Activated CD8-positive, alpha-beta T cell treated with anti-CD3 and anti-CD28 coated beads for 36 hours (primary cell): ENCODE results near the gene PRR14. TPM values are rescaled to one million over a fixed set of nuclear protein-coding genes. Genes with fewer than 3 reads are reported as not detected.
"Not testable (repeated sequence)": the region's sequence is repeated elsewhere in the genome, so short reads cannot be mapped to it uniquely, and the experiment has no call there.

Experiments
- ATAC-seq: fragments of 200-7000 bp; cut with Tn5 transposase; one replicate; pipeline ENCODE4 v1.10.0; 2021; ENCODE audit warnings: mild to moderate bottlenecking, moderate library complexity
- CTCF ChIA-PET: fragments of 350-600 bp; sonication (Branson Sonifier 250); formaldehyde crosslinking; loops from one replicate; lab custom pipeline; 2021; ENCODE audit warnings: antibody characterized with exemption; lab: Charles Lee
- POLR2A ChIA-PET: fragments of 350-600 bp; sonication (Branson Sonifier 250); formaldehyde crosslinking; loops from one replicate; lab custom pipeline; 2021; ENCODE audit warnings: antibody characterized with exemption; lab: Charles Lee
- DNase-seq: peaks from one replicate; pipeline ENCODE4 v3.0.0-alpha.2; 2020
- H3K27ac Mint-ChIP-seq: one replicate; pipeline ENCODE4 v1.8.0; 2021; ENCODE audit warnings: mild to moderate bottlenecking, mixed read lengths
- H3K27me3 Mint-ChIP-seq: one replicate; pipeline ENCODE4 v1.8.0; 2021; ENCODE audit warnings: mixed read lengths
- H3K36me3 Mint-ChIP-seq: one replicate; pipeline ENCODE4 v1.8.0; 2021; ENCODE audit warnings: low read depth, mixed read lengths
- H3K4me1 Mint-ChIP-seq: one replicate; pipeline ENCODE4 v1.8.0; 2021; ENCODE audit warnings: low read depth, mixed read lengths
- H3K4me3 Mint-ChIP-seq: one replicate; pipeline ENCODE4 v1.8.0; 2021; ENCODE audit warnings: mild to moderate bottlenecking, moderate library complexity, mixed read lengths
- H3K9me3 Mint-ChIP-seq: one replicate; pipeline ENCODE4 v1.8.0; 2021; ENCODE audit warnings: mixed read lengths
- CTCF ChIP-seq: fragments of 200-600 bp; IDR thresholded peaks from one replicate; pipeline ENCODE4 v1.8.0; 2022; ENCODE audit warnings: antibody characterized with exemption, mild to moderate bottlenecking
- intact Hi-C: fragments of 100-400 bp; cut with micrococcal nuclease; formaldehyde crosslinking; loops from one replicate; pipeline ENCODE4 v1.10.0; 2022
- total RNA-seq, 2 experiments: library from RNA; stranded (reverse); gene quantifications; one replicate each; pipeline ENCODE4 v1.2.3, GENCODE V29; 2021

The PRR14 gene
- total RNA-seq, 2 experiments from 2014 or later: 74.0 to 76.6 TPM

GRCh38 chr16:30688701-30689100 is 37.9 kb downstream of the PRR14 start:
- ChIA-PET POLR2A (interaction anchor here (1.5 kb wide), 1 partner anchor 23 kb away, joined by 3 read pairs; no protein-coding TSS in a partner anchor), CTCF (interaction anchor here (1.6 to 2.1 kb wide), 2 partner anchors 9 to 28 kb away, joined by 3 to 5 read pairs; no protein-coding TSS in a partner anchor)
- H3K27ac Mint-ChIP-seq: no peak overlapping the region
- H3K9me3 Mint-ChIP-seq: no peaks in the 10 kb centered on the region
- DNase-seq (no peak), ATAC-seq (no peak)
- H3K36me3 Mint-ChIP-seq: no peaks in the 10 kb centered on the region
- intact Hi-C loops: no loop called here
- H3K4me1 Mint-ChIP-seq: peaks cover 6% of the 10 kb centered on the region
- H3K27me3 Mint-ChIP-seq: no peaks in the 10 kb centered on the region
- TF ChIP-seq CTCF: no peak
- no peak overlapping the region for H3K4me3 Mint-ChIP-seq

- no peaks in the 10 kb centered on the region for H3K27me3 Mint-ChIP-seq
- intact Hi-C loops: loop anchor here (10.0 kb wide), 1 partner anchor 233 kb away; the partner anchor contains the start of gene FBXL19
- H3K9me3 Mint-ChIP-seq: no peaks in the 10 kb centered on the region
- DNase-seq: no peak
- no peak for TF ChIP-seq CTCF
- ChIA-PET CTCF (interaction anchor here (1.4 to 4.4 kb wide), 3 partner anchors 25 to 32 kb away, joined by 3 to 67 read pairs (median 25); partner anchors contain the start of gene FBRS), POLR2A (interaction anchor here (0.6 to 3.4 kb wide), 5 partner anchors 18 to 39 kb away, joined by 3 to 11 read pairs (median 3); no protein-coding TSS in a partner anchor)
- ATAC-seq: no peak
- H3K36me3 Mint-ChIP-seq: no peaks in the 10 kb centered on the region
- no peak overlapping the region for H3K27ac Mint-ChIP-seq
- H3K4me1 Mint-ChIP-seq: peaks cover 16% of the 10 kb centered on the region
- H3K4me3 Mint-ChIP-seq: no peak overlapping the region
Measured at GRCh38 chr16:30691907-30692306, 41.1 kb downstream of the PRR14 start.

- ATAC-seq (no peak), DNase-seq (no peak)
- Mint-ChIP-seq H3K9me3 (no peaks in the 10 kb centered on the region), H3K4me1 (peaks cover 22% of the 10 kb centered on the region), H3K36me3 (no peaks in the 10 kb centered on the region), H3K27ac (no peak overlapping the region), H3K4me3 (no peak overlapping the region), H3K27me3 (no peaks in the 10 kb centered on the region)
- no peak for TF ChIP-seq CTCF
- intact Hi-C loops: loop anchor here (10.0 kb wide), 1 partner anchor 232 kb away; the partner anchor contains the start of gene FBXL19
- POLR2A ChIA-PET: interaction anchor here (0.8 to 3.4 kb wide), 5 partner anchors 19 to 84 kb away, joined by 3 to 20 read pairs (median 7); partner anchors contain the start of gene PRR14
- CTCF ChIA-PET: interaction anchor here (1.7 to 5.1 kb wide), 7 partner anchors 9 to 77 kb away, joined by 8 to 67 read pairs (median 12); partner anchors contain the start of gene FBRS
Measured at GRCh38 chr16:30692396-30693064, 41.8 kb downstream of the PRR14 start.

DNA sequence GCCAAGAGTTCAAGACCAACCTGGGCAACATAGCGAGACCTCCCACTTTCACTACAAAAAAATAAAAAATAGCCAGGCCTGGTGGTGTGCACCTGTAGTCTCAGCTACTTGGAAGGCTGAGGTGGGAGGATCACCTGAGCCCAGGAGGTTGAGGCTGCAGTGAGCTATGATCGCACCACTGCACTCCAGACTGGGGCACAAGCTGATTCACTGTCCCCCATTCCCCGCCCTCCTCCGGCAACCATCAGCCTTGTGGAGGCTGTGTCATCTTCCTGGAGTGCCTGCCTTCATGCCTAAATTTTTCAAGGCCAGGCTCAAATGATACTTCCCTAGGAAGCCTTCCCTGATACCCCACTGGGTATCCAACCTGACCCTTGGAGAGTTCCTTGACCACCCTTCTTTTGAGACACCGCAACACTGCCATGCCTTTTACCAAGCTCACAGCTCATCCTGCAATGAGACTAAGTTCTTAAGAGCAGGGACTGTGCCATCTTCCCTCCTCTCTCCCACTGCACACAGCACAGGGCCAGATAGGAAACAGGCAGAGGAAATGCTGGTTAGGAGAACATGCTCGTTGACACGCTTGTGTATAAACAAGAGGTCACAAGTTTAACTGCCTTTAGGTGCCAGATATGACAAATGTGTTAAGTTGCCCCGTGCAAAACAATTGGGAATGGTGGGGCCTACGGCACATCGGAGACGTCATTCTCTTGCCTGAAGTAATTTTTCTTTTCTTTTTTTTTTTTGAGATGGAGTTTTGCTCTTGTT is 44.4 kb downstream of the PRR14 start:
- Mint-ChIP-seq H3K27ac (no peak overlapping the region), H3K4me3 (no peak overlapping the region), H3K4me1 (peaks cover 31% of the 10 kb centered on the region), H3K9me3 (no peaks in the 10 kb centered on the region), H3K27me3 (no peaks in the 10 kb centered on the region), H3K36me3 (peaks cover 12% of the 10 kb centered on the region)
- ATAC-seq: no peak
- TF ChIP-seq CTCF: no peak
- POLR2A ChIA-PET: interaction anchor here (0.6 to 3.4 kb wide), 6 partner anchors 14 to 340 kb away, joined by 3 to 20 read pairs (median 4); no protein-coding TSS in a partner anchor
- DNase-seq: no peak
- intact Hi-C loops: loop anchor here (1.0 to 10.0 kb wide), 2 partner anchors 35 to 230 kb away; partner anchors contain the start of gene FBXL19
- CTCF ChIA-PET: interaction anchor here (0.5 to 5.1 kb wide), 20 partner anchors 10 to 306 kb away, joined by 3 to 67 read pairs (median 6); partner anchors contain the start of genes FBRS, PRR14 and ZNF689

DNA sequence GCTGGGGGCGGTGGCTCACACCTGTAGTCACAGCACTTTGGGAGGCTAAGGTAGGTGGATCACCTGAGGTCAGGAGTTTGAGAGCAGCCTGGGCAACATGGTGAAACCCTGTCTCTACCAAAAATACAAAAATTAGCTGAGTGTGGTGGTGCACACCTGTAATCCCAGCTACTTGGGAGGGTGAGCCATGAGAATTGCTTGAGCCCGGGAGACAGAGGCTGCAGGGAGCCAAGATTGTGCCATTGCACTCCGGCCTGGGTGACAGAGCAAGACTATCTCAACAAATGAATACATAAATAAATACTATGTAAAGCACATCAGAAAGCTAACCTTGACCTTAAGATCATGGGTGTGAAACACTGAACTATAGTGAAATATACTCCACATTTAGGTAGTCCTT is 45.9 kb downstream of the PRR14 start:
- intact Hi-C loops: loop anchor here (10.0 kb wide), 1 partner anchor 228 kb away; the partner anchor contains the start of gene FBXL19
- ATAC-seq, H3K27me3 Mint-ChIP-seq, H3K27ac Mint-ChIP-seq, H3K9me3 Mint-ChIP-seq, DNase-seq, H3K4me3 Mint-ChIP-seq: not testable (repeated sequence)
- Mint-ChIP-seq H3K4me1 (peaks cover 40% of the 10 kb centered on the region), H3K36me3 (peaks cover 21% of the 10 kb centered on the region)
- ChIA-PET POLR2A (interaction anchor here (0.7 to 3.6 kb wide), 11 partner anchors 18 to 326 kb away, joined by 3 to 36 read pairs (median 4); partner anchors contain the start of genes DCTPP1, FBRS, PRR14 and SEPTIN1), CTCF (interaction anchor here (0.5 to 5.1 kb wide), 13 partner anchors 8 to 224 kb away, joined by 3 to 38 read pairs (median 4); partner anchors contain the start of genes FBRS, PRR14 and ZNF747)
